Right lobe of liver (tissue), 4 donors: ENCODE results near the gene CXCR4.

ENCODE experiments used
- CTCF ChIP-seq, 4 donors: fragments of 200-600 bp in 3 of 4; fragments of 450-650 bp in 1 of 4; IDR thresholded peaks; one replicate each; pipeline versions ENCODE4 v1.5.1 to v1.8.0; 2016 to 2022; ENCODE audit warnings: antibody characterized with exemption in 4 of 4, mild to moderate bottlenecking in 2 of 4
- POLR2A ChIP-seq: fragments of 450-650 bp; IDR thresholded peaks from one replicate; pipeline ENCODE4 v1.6.1; 2017; ENCODE audit warnings: antibody characterized with exemption, mild to moderate bottlenecking
- donor health status: DM: no; HTN: no; CAD: no.
- donor health status: DM: no; HTN: no; CAD: no.
- donor health status: DM: no; HTN: yes; CAD: no.

- TF ChIP-seq POLR2A = no peak
- TF ChIP-seq CTCF (IDR thresholded peaks at IDR 0.05) = no peak
Measured at GRCh38 chr2:136128366-136128765, 10.4 kb upstream of the CXCR4 start.
